ENCODE results near the gene KIAA1755. TPM values are rescaled to one million over a fixed set of nuclear protein-coding genes. Genes with fewer than 3 reads are reported as not detected.
"Not testable (repeated sequence)": the region's sequence is repeated elsewhere in the genome, so short reads cannot be mapped to it uniquely, and the experiment has no call there.

Gene KIAA1755
- total RNA-seq, 3 donors from 2014 or later: 2.1 to 5.1 (median 4.3) TPM

DNA sequence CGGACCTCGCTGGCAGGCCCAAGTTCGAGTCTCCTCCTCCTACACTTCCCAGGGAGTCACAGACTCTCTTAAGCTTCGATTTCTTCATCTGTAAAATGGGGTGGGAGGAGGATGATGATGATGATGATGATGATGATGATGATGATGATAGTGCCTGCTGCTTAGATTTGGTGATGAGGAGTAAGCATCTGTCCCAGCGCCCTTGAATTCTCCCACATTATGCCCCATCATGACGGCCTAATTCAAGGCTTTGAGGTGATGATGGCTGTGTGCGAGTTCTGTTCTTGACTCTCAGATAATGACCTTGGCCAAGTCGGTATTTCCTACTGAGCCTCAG, 487 bp upstream of the KIAA1755 start:
- Histone ChIP-seq H3K4me3 (peak overlapping the region; percentile 43 to 75 (median 57)), H3K4me1 (peaks cover 0 to 4% of the 10 kb centered on the region in 2 donors), H3K27ac (peak overlapping the region; percentile 83 to 96), H3K27me3 (no peaks in the 10 kb centered on the region), H3K36me3 (no peaks in the 10 kb centered on the region), H3K9me3 (peaks cover 0 to 6% of the 10 kb centered on the region in 2 donors)
- no peak for DNase-seq (ENCODE audit: low spot score in 2 of 2)
- no peak for TF ChIP-seq POLR2AphosphoS5 (IDR thresholded peaks at IDR 0.05)
- intact Hi-C loops (cut with DNase I; ENCODE audit: low total_unique reads): no loop called here

DNA sequence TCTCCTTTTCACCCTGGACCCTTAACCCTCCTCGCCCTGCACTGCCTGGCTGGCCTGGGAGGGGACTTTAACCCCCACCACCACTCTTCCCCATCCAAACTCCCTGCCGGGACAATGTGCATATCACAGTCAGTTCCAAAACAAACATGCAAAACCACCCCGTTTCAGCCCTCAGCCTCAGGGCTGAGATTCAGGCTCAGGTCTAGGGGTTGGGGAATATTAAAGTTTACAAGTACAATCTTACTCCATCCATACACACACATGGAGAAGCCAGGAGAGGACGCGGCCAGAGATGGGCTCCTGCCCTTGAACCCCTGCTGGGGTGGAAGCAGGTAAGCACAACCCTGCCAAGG, 534 bp downstream of the KIAA1755 start:
- DNase-seq (ENCODE audit: low spot score in 2 of 2): no peak
- Histone ChIP-seq H3K9me3 (no peaks in the 10 kb centered on the region), H3K27ac (peak overlapping the region; percentile 83 to 96), H3K27me3 (no peaks in the 10 kb centered on the region), H3K4me3 (peak overlapping the region; percentile 43 to 75 (median 57)), H3K4me1 (peaks cover 0 to 4% of the 10 kb centered on the region in 2 donors), H3K36me3 (no peaks in the 10 kb centered on the region)
- intact Hi-C loops (cut with DNase I; ENCODE audit: low total_unique reads): no loop called here
- TF ChIP-seq, protein P1, sequence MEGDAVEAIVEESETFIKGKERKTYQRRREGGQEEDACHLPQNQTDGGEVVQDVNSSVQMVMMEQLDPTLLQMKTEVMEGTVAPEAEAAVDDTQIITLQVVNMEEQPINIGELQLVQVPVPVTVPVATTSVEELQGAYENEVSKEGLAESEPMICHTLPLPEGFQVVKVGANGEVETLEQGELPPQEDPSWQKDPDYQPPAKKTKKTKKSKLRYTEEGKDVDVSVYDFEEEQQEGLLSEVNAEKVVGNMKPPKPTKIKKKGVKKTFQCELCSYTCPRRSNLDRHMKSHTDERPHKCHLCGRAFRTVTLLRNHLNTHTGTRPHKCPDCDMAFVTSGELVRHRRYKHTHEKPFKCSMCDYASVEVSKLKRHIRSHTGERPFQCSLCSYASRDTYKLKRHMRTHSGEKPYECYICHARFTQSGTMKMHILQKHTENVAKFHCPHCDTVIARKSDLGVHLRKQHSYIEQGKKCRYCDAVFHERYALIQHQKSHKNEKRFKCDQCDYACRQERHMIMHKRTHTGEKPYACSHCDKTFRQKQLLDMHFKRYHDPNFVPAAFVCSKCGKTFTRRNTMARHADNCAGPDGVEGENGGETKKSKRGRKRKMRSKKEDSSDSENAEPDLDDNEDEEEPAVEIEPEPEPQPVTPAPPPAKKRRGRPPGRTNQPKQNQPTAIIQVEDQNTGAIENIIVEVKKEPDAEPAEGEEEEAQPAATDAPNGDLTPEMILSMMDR (IDR thresholded peaks at IDR 0.05): no peak
- TF ChIP-seq POLR2A (IDR thresholded peaks at IDR 0.05) (no peak), POLR2AphosphoS5 (IDR thresholded peaks at IDR 0.05) (no peak)

DNA sequence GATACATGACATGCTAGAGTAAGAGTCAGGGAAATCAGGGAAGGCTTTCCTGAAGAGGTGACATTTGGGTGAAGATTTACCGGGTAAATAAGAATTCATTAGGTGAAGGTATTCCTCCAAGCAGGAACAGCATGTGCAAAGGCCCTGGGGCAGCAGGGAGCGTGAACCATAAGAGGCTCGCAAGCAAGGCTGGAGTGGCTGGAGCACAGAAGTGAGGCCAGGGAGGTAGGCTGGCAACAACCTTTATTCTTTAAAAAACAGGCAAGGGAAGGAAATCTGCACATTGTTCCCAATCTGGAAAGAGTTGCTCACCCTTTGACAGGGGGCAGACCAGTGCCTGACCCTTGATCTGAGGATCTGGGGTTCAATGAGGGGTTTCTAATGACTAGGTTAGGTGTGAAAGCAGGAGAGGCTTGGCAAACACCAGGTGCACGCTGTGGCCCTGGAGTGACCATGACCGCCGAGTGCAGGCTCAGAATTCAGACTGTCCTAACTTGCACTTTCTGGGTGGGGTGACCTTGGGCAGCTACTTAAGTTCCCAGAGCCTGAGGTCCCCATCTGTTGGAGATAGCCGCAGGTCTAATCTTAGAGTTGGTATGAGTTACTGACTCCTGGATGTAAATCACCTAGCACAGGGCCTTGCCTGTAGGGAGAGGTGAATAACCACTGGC, 1.9 kb downstream of the KIAA1755 start:
- intact Hi-C loops (cut with DNase I; ENCODE audit: low total_unique reads): no loop called here
- H3K27me3 ChIP-seq: no peaks in the 10 kb centered on the region
- no peaks in the 10 kb centered on the region for H3K36me3 ChIP-seq

DNA sequence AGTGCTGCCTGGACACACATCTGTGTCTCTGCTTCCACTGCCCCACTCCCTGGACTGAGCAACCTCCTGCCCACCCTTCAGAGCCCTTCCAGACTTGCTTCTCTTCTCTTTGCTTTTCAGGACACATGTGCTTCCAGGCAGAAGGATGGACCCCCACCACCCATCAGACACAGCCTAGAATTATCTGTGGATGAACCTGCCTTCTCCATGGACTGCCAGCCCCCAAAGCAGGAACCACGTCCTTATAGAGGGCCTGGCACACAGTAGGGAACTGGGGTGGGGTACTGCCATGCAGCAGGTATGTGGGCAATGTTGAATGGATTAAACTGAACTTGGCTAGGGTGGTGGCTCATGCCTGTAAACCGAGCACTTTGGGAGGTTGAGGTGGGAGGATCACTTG, 3.6 kb downstream of the KIAA1755 start:
- H3K9me3 ChIP-seq: no peaks in the 10 kb centered on the region
- intact Hi-C loops (cut with DNase I; ENCODE audit: low total_unique reads): no loop called here
- no peak for TF ChIP-seq POLR2AphosphoS5 (IDR thresholded peaks at IDR 0.05)
- TF ChIP-seq POLR2A (IDR thresholded peaks at IDR 0.05): no peak
- H3K27ac ChIP-seq: peak overlapping the region; percentile 63 to 75
- no peak for DNase-seq (ENCODE audit: low spot score in 2 of 2)
- no peak overlapping the region for H3K4me3 ChIP-seq
- H3K4me1 ChIP-seq: peaks cover 0 to 4% of the 10 kb centered on the region in 2 donors
- H3K27me3 ChIP-seq: no peaks in the 10 kb centered on the region
- H3K36me3 ChIP-seq: no peaks in the 10 kb centered on the region

More for the DNA sequence above, 1.9 kb downstream of the KIAA1755 start:
- no peak for DNase-seq (ENCODE audit: low spot score in 2 of 2)
- Histone ChIP-seq H3K4me1 (peaks cover 0 to 4% of the 10 kb centered on the region in 2 donors), H3K4me3 (no peak overlapping the region), H3K9me3 (no peaks in the 10 kb centered on the region), H3K27ac (peak overlapping the region; percentile 7 to 96)
- TF ChIP-seq, protein P1 (IDR thresholded peaks at IDR 0.05): no peak
- TF ChIP-seq POLR2A (IDR thresholded peaks at IDR 0.05): no peak
- TF ChIP-seq POLR2AphosphoS5 (IDR thresholded peaks at IDR 0.05): no peak

DNA sequence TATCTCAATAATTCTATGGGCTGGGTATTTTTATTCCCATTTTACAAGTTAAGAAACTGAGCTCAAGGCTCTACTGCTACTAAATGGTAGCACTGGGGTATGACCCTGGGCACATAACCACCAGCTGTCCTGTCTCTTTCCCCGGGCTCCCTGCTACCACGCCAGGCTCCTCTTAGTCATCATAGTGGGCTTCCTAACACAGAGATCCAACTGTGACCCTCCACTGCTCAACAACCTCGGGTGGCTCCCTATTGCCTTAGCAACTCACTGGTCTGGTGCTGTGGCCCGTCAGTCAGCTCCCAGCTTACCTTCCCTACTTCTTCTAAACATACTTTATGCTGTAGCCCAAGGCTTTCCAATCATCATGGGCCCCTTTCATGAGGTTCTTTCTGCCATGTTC, 4.5 kb downstream of the KIAA1755 start:
- Histone ChIP-seq H3K4me3 (no peak overlapping the region), H3K9me3 (no peaks in the 10 kb centered on the region), H3K27me3 (no peaks in the 10 kb centered on the region), H3K27ac (peak overlapping the region; percentile 75 to 86), H3K4me1 (peaks cover 3 to 4% of the 10 kb centered on the region in 2 donors), H3K36me3 (no peaks in the 10 kb centered on the region)
- no peak for DNase-seq (ENCODE audit: low spot score in 2 of 2)
- TF ChIP-seq POLR2AphosphoS5 (IDR thresholded peaks at IDR 0.05) (no peak), POLR2A (IDR thresholded peaks at IDR 0.05) (no peak)
- TF ChIP-seq, protein P1 (IDR thresholded peaks at IDR 0.05): no peak
- intact Hi-C loops (cut with DNase I; ENCODE audit: low total_unique reads): no loop called here

DNA sequence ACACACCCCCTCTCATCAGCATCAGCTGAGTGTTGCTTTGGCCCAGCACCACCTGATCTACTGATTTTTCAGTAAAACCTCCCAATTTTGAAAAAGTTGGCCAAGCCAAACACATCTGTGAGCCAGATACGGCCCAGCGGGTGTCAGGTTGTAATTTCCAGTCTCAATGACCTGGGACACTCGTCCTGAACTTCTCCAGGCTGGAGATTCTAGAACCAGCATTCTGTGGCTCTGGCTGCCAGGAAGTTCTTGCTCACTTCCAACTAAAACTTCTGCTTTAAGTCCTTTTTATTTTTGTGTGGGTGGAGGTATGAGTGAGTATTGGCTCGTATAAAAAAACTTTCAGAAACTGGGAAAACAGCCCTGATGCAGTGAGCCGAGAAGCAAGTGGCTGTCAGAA, 5.1 kb downstream of the KIAA1755 start:
- no peak for DNase-seq (ENCODE audit: low spot score in 2 of 2)
- Histone ChIP-seq H3K27ac (peak overlapping the region; percentile 75 to 86), H3K4me1 (peaks cover 1 to 3% of the 10 kb centered on the region in 2 donors)

DNA sequence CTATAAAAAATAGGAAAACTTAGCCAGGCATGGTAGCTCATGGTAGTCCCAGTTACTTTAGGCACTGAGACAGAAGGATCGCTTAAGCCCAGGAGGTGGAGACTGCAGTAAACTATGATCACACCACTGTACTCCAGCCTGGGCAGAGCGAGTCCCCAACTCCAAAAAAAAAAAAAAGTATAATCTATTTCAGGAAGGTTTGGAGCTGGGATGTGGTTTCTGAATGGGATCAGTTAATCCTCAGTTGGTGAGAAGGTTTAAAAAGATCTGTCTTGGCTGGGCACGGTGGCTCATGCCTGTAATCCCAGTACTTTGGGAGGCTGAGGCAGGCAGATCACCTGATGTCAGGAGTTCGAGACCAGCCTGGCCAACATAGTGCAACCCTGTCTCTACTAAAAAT, 5.9 kb downstream of the KIAA1755 start:
- H3K27me3 ChIP-seq; H3K36me3 ChIP-seq; intact Hi-C loops (cut with DNase I; ENCODE audit: low total_unique reads); H3K4me3 ChIP-seq; DNase-seq (ENCODE audit: low spot score in 2 of 2); H3K9me3 ChIP-seq; H3K4me1 ChIP-seq: not testable (repeated sequence)
- peak overlapping the region; percentile 75 to 86 for H3K27ac ChIP-seq

More for the DNA sequence above, 5.1 kb downstream of the KIAA1755 start:
- Histone ChIP-seq H3K9me3 (no peaks in the 10 kb centered on the region), H3K27me3 (no peaks in the 10 kb centered on the region), H3K36me3 (no peaks in the 10 kb centered on the region), H3K4me3 (no peak overlapping the region)
- no peak for TF ChIP-seq POLR2A (IDR thresholded peaks at IDR 0.05)
- no peak for TF ChIP-seq POLR2AphosphoS5 (IDR thresholded peaks at IDR 0.05)
- TF ChIP-seq, protein P1 (IDR thresholded peaks at IDR 0.05): no peak
- intact Hi-C loops (cut with DNase I; ENCODE audit: low total_unique reads): no loop called here

All from breast epithelium (tissue), 4 donors.